ENCODE measurements around the gene TPSAB1. TPM values are rescaled to one million over a fixed set of nuclear protein-coding genes. Genes with fewer than 3 reads are reported as not detected.
"Not testable (repeated sequence)": the region's sequence is repeated elsewhere in the genome, so short reads cannot be mapped to it uniquely, and the experiment has no call there.

The TPSAB1 gene
- total RNA-seq, 1 experiment from 2014 or later: 22.9 TPM

GRCh38 chr16:1244881-1245280, 4.4 kb downstream of the TPSAB1 start:
- TF ChIP-seq EZH2 (IDR thresholded peaks at IDR 0.05; ENCODE audit: borderline replicate concordance, low read depth, low read length, poor library complexity, severe bottlenecking) (no peak), CTCF (conservative IDR thresholded peaks at IDR 0.05; ENCODE audit: low read depth, low read length) (no peak)
- CTCF ChIA-PET: no interaction called here

GRCh38 chr16:1245452-1246020, 5.0 kb downstream of the TPSAB1 start:
- POLR2A ChIA-PET (ENCODE audit: low non-redundant PET): no interaction called here

More at GRCh38 chr16:1244881-1245280, 4.4 kb downstream of the TPSAB1 start:
- POLR2A ChIA-PET (ENCODE audit: low non-redundant PET): no interaction called here
- Histone ChIP-seq H3K9me3 (ENCODE audit: low read depth, low read length, poor library complexity, severe bottlenecking) (no peaks in the 10 kb centered on the region), H3K27ac (ENCODE audit: low read depth, low read length, poor library complexity, severe bottlenecking) (peak overlapping the region; percentile 90), H3K4me3 (ENCODE audit: low read depth, low read length, poor library complexity, severe bottlenecking) (no peak overlapping the region), H3K36me3 (ENCODE audit: insufficient read depth, low read length, poor library complexity, severe bottlenecking) (no peaks in the 10 kb centered on the region), H3K4me1 (ENCODE audit: insufficient read depth, low read length, poor library complexity, severe bottlenecking) (peaks cover 26% of the 10 kb centered on the region), H3K27me3 (replicated peaks; ENCODE audit: insufficient read depth, low read depth, low read length, poor library complexity) (no peaks in the 10 kb centered on the region)
- intact Hi-C loops (cut with micrococcal nuclease; ENCODE audit: unreplicated experiment): no loop called here
- no TSS peak for BruUV-seq (replicated peaks)
- no peak for DNase-seq (ENCODE audit: low spot score)

GRCh38 chr16:1247903-1248537, 7.5 kb downstream of the TPSAB1 start:
- CTCF ChIA-PET; BruUV-seq (replicated peaks); H3K36me3 ChIP-seq (ENCODE audit: insufficient read depth, low read length, poor library complexity, severe bottlenecking); H3K9me3 ChIP-seq (ENCODE audit: low read depth, low read length, poor library complexity, severe bottlenecking); DNase-seq (ENCODE audit: low spot score); H3K4me3 ChIP-seq (ENCODE audit: low read depth, low read length, poor library complexity, severe bottlenecking); H3K27me3 ChIP-seq (replicated peaks; ENCODE audit: insufficient read depth, low read depth, low read length, poor library complexity); intact Hi-C loops (cut with micrococcal nuclease; ENCODE audit: unreplicated experiment); POLR2A ChIA-PET (ENCODE audit: low non-redundant PET): not testable (repeated sequence)
- Histone ChIP-seq H3K27ac (ENCODE audit: low read depth, low read length, poor library complexity, severe bottlenecking) (peak overlapping the region; percentile 90), H3K4me1 (ENCODE audit: insufficient read depth, low read length, poor library complexity, severe bottlenecking) (peaks cover 26% of the 10 kb centered on the region)

More at GRCh38 chr16:1245452-1246020, 5.0 kb downstream of the TPSAB1 start:
- H3K9me3 ChIP-seq (ENCODE audit: low read depth, low read length, poor library complexity, severe bottlenecking): no peaks in the 10 kb centered on the region
- TF ChIP-seq CTCF (conservative IDR thresholded peaks at IDR 0.05; ENCODE audit: low read depth, low read length) (no peak), EZH2 (IDR thresholded peaks at IDR 0.05; ENCODE audit: borderline replicate concordance, low read depth, low read length, poor library complexity, severe bottlenecking) (no peak)
- H3K27me3 ChIP-seq (replicated peaks; ENCODE audit: insufficient read depth, low read depth, low read length, poor library complexity): no peaks in the 10 kb centered on the region
- DNase-seq (ENCODE audit: low spot score): no peak
- CTCF ChIA-PET: no interaction called here
- H3K4me3 ChIP-seq (ENCODE audit: low read depth, low read length, poor library complexity, severe bottlenecking): no peak overlapping the region
- H3K4me1 ChIP-seq (ENCODE audit: insufficient read depth, low read length, poor library complexity, severe bottlenecking): peaks cover 26% of the 10 kb centered on the region
- BruUV-seq (replicated peaks): no TSS peak
- peak overlapping the region; percentile 90 for H3K27ac ChIP-seq (ENCODE audit: low read depth, low read length, poor library complexity, severe bottlenecking)
- H3K36me3 ChIP-seq (ENCODE audit: insufficient read depth, low read length, poor library complexity, severe bottlenecking): no peaks in the 10 kb centered on the region
- intact Hi-C loops (cut with micrococcal nuclease; ENCODE audit: unreplicated experiment): no loop called here

- H3K27ac ChIP-seq (ENCODE audit: low read depth, low read length, poor library complexity, severe bottlenecking); BruUV-seq (replicated peaks); CTCF ChIA-PET; POLR2A ChIA-PET (ENCODE audit: low non-redundant PET); H3K36me3 ChIP-seq (ENCODE audit: insufficient read depth, low read length, poor library complexity, severe bottlenecking); H3K27me3 ChIP-seq (replicated peaks; ENCODE audit: insufficient read depth, low read depth, low read length, poor library complexity); intact Hi-C loops (cut with micrococcal nuclease; ENCODE audit: unreplicated experiment); DNase-seq (ENCODE audit: low spot score); H3K9me3 ChIP-seq (ENCODE audit: low read depth, low read length, poor library complexity, severe bottlenecking); H3K4me3 ChIP-seq (ENCODE audit: low read depth, low read length, poor library complexity, severe bottlenecking): not testable (repeated sequence)
- peaks cover 26% of the 10 kb centered on the region for H3K4me1 ChIP-seq (ENCODE audit: insufficient read depth, low read length, poor library complexity, severe bottlenecking)
Observed at GRCh38 chr16:1249031-1249755, 8.7 kb downstream of the TPSAB1 start.

GRCh38 chr16:1253701-1254364, 13.3 kb downstream of the TPSAB1 start:
- DNase-seq (ENCODE audit: low spot score); intact Hi-C loops (cut with micrococcal nuclease; ENCODE audit: unreplicated experiment); POLR2A ChIA-PET (ENCODE audit: low non-redundant PET): not testable (repeated sequence)

More at GRCh38 chr16:1253701-1254364, 13.3 kb downstream of the TPSAB1 start:
- BruUV-seq (replicated peaks); CTCF ChIA-PET; H3K36me3 ChIP-seq (ENCODE audit: insufficient read depth, low read length, poor library complexity, severe bottlenecking); H3K4me3 ChIP-seq (ENCODE audit: low read depth, low read length, poor library complexity, severe bottlenecking); H3K4me1 ChIP-seq (ENCODE audit: insufficient read depth, low read length, poor library complexity, severe bottlenecking); H3K27me3 ChIP-seq (replicated peaks; ENCODE audit: insufficient read depth, low read depth, low read length, poor library complexity); H3K9me3 ChIP-seq (ENCODE audit: low read depth, low read length, poor library complexity, severe bottlenecking); H3K27ac ChIP-seq (ENCODE audit: low read depth, low read length, poor library complexity, severe bottlenecking): not testable (repeated sequence)

Data from A673 (cell line).